ACHN (cell line): ENCODE measurements around the gene LMO2.
"Not testable (repeated sequence)": the region's sequence is repeated elsewhere in the genome, so short reads cannot be mapped to it uniquely, and the experiment has no call there.

Experiments used
- DNase-seq: peaks from one replicate; pipeline ENCODE4 v3.0.0-alpha.2; 2015
- in situ Hi-C: cut with HindIII; loops from 2 replicates; pipeline ENCODE4 v1.10.0; 2017; ENCODE audit warnings: low sequenced_read_pairs, low pct_ligation_motif_present, low pct_unique_long_range_greater_than_20kb

LMO2 gene

GRCh38 chr11:33842236-33842915 lies 49.5 kb downstream of the LMO2 start:
- in situ Hi-C loops = no loop called here

GRCh38 chr11:33838234-33838633 lies 53.6 kb downstream of the LMO2 start:
- DNase-seq, in situ Hi-C loops: not testable (repeated sequence)

More at GRCh38 chr11:33842236-33842915, 49.5 kb downstream of the LMO2 start:
- DNase-seq = no peak

GRCh38 chr11:33837334-33837733 lies 54.5 kb downstream of the LMO2 start:
- in situ Hi-C loops, DNase-seq: not testable (repeated sequence)

- peak; percentile 35 for DNase-seq
- in situ Hi-C loops = no loop called here
These were observed 56.6 kb downstream of the LMO2 start for GRCh38 chr11:33835143-33835878.

- no peak for DNase-seq
- in situ Hi-C loops = no loop called here
These were observed 59.2 kb downstream of the LMO2 start for GRCh38 chr11:33832676-33833075.

GRCh38 chr11:33830903-33831648 lies 60.8 kb downstream of the LMO2 start:
- in situ Hi-C loops = no loop called here
- no peak for DNase-seq

- in situ Hi-C loops = no loop called here
- DNase-seq = peak; percentile 62
These were observed 62.3 kb downstream of the LMO2 start for GRCh38 chr11:33829430-33830141.

- in situ Hi-C loops = no loop called here
- DNase-seq = no peak
These were observed 63.1 kb downstream of the LMO2 start for GRCh38 chr11:33828604-33829429.

- no peak for DNase-seq
- in situ Hi-C loops = no loop called here
These were observed 64.7 kb downstream of the LMO2 start for GRCh38 chr11:33827206-33827605.

- DNase-seq = no peak
- in situ Hi-C loops = no loop called here
These were observed 65.9 kb downstream of the LMO2 start for GRCh38 chr11:33825854-33826560.

- in situ Hi-C loops, DNase-seq: not testable (repeated sequence)
These were observed 68.9 kb downstream of the LMO2 start for GRCh38 chr11:33822981-33823380.

GRCh38 chr11:33819278-33820035 lies 72.4 kb downstream of the LMO2 start:
- no peak for DNase-seq
- in situ Hi-C loops = no loop called here
